RWPE2 (cell line): Measurements from ENCODE around the gene C6orf136.

Experiments used
- ATAC-seq: fragments of 200-7000 bp; cut with Tn5 transposase; 3 replicates; pipeline ENCODE4 v1.9.1; 2021; ENCODE audit warnings: low read depth
- DNase-seq: peaks from one replicate; pipeline ENCODE4 v3.0.0-alpha.2; 2020; ENCODE audit warnings: low spot score
- H3K27ac ChIP-seq: fragments of 450-650 bp; 2 replicates; pipeline ENCODE4 v1.5.1; 2017; ENCODE audit warnings: mild to moderate bottlenecking; ENCODE audit not compliant: poor library complexity, severe bottlenecking
- H3K27me3 ChIP-seq: fragments of 250-450 bp; sonication (Bioruptor Pico); 2 replicates; pipeline ENCODE4 v1.5.1; 2021; ENCODE audit warnings: mild to moderate bottlenecking, moderate library complexity; ENCODE audit not compliant: insufficient read depth, poor library complexity, severe bottlenecking
- H3K36me3 ChIP-seq: fragments of 250-450 bp; sonication (Bioruptor Pico); 2 replicates; pipeline ENCODE4 v1.5.1; 2020; ENCODE audit warnings: low read depth, mild to moderate bottlenecking, moderate library complexity
- H3K4me1 ChIP-seq: fragments of 250-450 bp; sonication (Bioruptor Pico); 2 replicates; pipeline ENCODE4 v1.5.1; 2021; ENCODE audit warnings: mild to moderate bottlenecking, moderate library complexity; ENCODE audit not compliant: insufficient read depth, poor library complexity, severe bottlenecking
- H3K4me3 ChIP-seq: fragments of 250-450 bp; sonication (Bioruptor Pico); 2 replicates; pipeline ENCODE4 v1.5.1; 2021; ENCODE audit warnings: mild to moderate bottlenecking, moderate library complexity; ENCODE audit not compliant: severe bottlenecking
- H3K9me3 ChIP-seq: fragments of 250-450 bp; sonication (Bioruptor Pico); 2 replicates; pipeline ENCODE4 v1.5.1; 2021; ENCODE audit warnings: mild to moderate bottlenecking, moderate library complexity; ENCODE audit not compliant: severe bottlenecking
- CTCF ChIP-seq: fragments of 450-650 bp; IDR thresholded peaks from one replicate; pipeline ENCODE4 v1.5.1; 2017; ENCODE audit warnings: mild to moderate bottlenecking, moderate library complexity; ENCODE audit not compliant: poor library complexity, severe bottlenecking

Gene C6orf136

GRCh38 chr6:30616811-30617564 is 29.9 kb upstream of the C6orf136 start, which contains the start of gene PPP1R10:
Gene PPP1R10, minus strand, starts transcription at chr6:30617243. Its CDS starts 7,299 bp downstream, at chr6:30609944.
- ATAC-seq (peak; percentile 71), DNase-seq (peak; percentile 99)
- Histone ChIP-seq H3K4me1 (peaks cover 15% of the 10 kb centered on the region), H3K4me3 (peak within 1 kb of the TSS; percentile 58), H3K27me3 (no peaks in the 10 kb centered on the region), H3K36me3 (peaks cover 55% of the 10 kb centered on the region), H3K27ac (peak within 1 kb of the TSS; percentile 82), H3K9me3 (no peaks in the 10 kb centered on the region)
- TF ChIP-seq CTCF, result no peak

GRCh38 chr6:30617565-30618269 is 29.2 kb upstream of the C6orf136 start, which contains the start of gene MRPS18B:
Gene MRPS18B, plus strand, starts transcription at chr6:30617840. Its CDS starts 26 bp downstream, at chr6:30617866.
- peaks cover 60% of the 10 kb centered on the region for H3K36me3 ChIP-seq
- no peaks in the 10 kb centered on the region for H3K27me3 ChIP-seq
- DNase-seq (peak; percentile 97), ATAC-seq (peak; percentile 74)
- H3K9me3 ChIP-seq, result no peaks in the 10 kb centered on the region
- TF ChIP-seq CTCF, result no peak
- H3K4me3 ChIP-seq, result peak within 1 kb of the TSS; percentile 58
- peak within 1 kb of the TSS; percentile 82 for H3K27ac ChIP-seq
- H3K4me1 ChIP-seq, result peaks cover 15% of the 10 kb centered on the region

GRCh38 chr6:30618270-30618797 is 28.6 kb upstream of the C6orf136 start:
- TF ChIP-seq CTCF, result no peak
- H3K36me3 ChIP-seq, result peaks cover 67% of the 10 kb centered on the region

GRCh38 chr6:30619561-30619960 is 27.4 kb upstream of the C6orf136 start:
- no peak for DNase-seq
- TF ChIP-seq CTCF, result no peak
- no peak for ATAC-seq
- Histone ChIP-seq H3K27me3 (no peaks in the 10 kb centered on the region), H3K4me3 (no peak overlapping the region), H3K9me3 (no peaks in the 10 kb centered on the region), H3K36me3 (peaks cover 77% of the 10 kb centered on the region), H3K4me1 (peaks cover 2% of the 10 kb centered on the region), H3K27ac (no peak overlapping the region)

More at GRCh38 chr6:30618270-30618797, 28.6 kb upstream of the C6orf136 start:
- no peaks in the 10 kb centered on the region for H3K27me3 ChIP-seq
- peak overlapping the region; percentile 58 for H3K4me3 ChIP-seq
- no peak for ATAC-seq
- peak overlapping the region; percentile 82 for H3K27ac ChIP-seq
- no peaks in the 10 kb centered on the region for H3K9me3 ChIP-seq
- peaks cover 14% of the 10 kb centered on the region for H3K4me1 ChIP-seq
- no peak for DNase-seq
